Activated T-cell treated with anti-CD3 and anti-CD28 coated beads, Interleukin-2, amount 50 U/mL, for 72 hours (primary cell): ENCODE results near the gene CALN1. TPM values are rescaled to one million over a fixed set of nuclear protein-coding genes. Genes with fewer than 3 reads are reported as not detected.
"Not testable (repeated sequence)": the region's sequence is repeated elsewhere in the genome, so short reads cannot be mapped to it uniquely, and the experiment has no call there.

ENCODE experiments used
- ATAC-seq, 2 donors: fragments of 150-1000 bp; cut with Tn5 transposase; replicated peaks in 1 of 2; 2 replicates each; pipeline ENCODE4 v1.10.0; 2021; ENCODE audit warnings: moderate library complexity in 2 of 2, mild to moderate bottlenecking in 1 of 2
- DNase-seq, 2 donors: peaks; one replicate each; pipeline ENCODE4 v3.0.0; 2021 to 2022; ENCODE audit warnings: mixed read lengths in 1 of 2
- H3K27ac Mint-ChIP-seq: one replicate; pipeline ENCODE4 v1.8.0; 2022; ENCODE audit warnings: mild to moderate bottlenecking, moderate library complexity, mixed read lengths
- H3K27me3 Mint-ChIP-seq: one replicate; pipeline ENCODE4 v1.8.0; 2022; ENCODE audit warnings: low read depth, mixed read lengths
- H3K36me3 Mint-ChIP-seq, 2 donors: one replicate each; pipeline ENCODE4 v1.8.0; 2022; ENCODE audit warnings: mixed read lengths in 2 of 2, mild to moderate bottlenecking in 1 of 2; ENCODE audit not compliant: insufficient read depth in 2 of 2
- H3K4me1 Mint-ChIP-seq: one replicate; pipeline ENCODE4 v1.8.0; 2022; ENCODE audit warnings: low read depth, mixed read lengths
- H3K4me3 Mint-ChIP-seq, 2 donors: one replicate each; pipeline ENCODE4 v1.8.0; 2022; ENCODE audit warnings: mild to moderate bottlenecking in 2 of 2, mixed read lengths in 2 of 2, moderate library complexity in 2 of 2
- H3K9me3 Mint-ChIP-seq, 2 donors: one replicate each; pipeline ENCODE4 v1.8.0; 2022; ENCODE audit warnings: mixed read lengths in 2 of 2
- total RNA-seq, 2 donors: library from RNA; stranded (reverse); gene quantifications; one replicate each; pipeline ENCODE4 v1.2.3, GENCODE V29; 2022

CALN1 gene
- total RNA-seq, 2 donors from 2014 or later, result 0.86 TPM; not detected in 1

DNA sequence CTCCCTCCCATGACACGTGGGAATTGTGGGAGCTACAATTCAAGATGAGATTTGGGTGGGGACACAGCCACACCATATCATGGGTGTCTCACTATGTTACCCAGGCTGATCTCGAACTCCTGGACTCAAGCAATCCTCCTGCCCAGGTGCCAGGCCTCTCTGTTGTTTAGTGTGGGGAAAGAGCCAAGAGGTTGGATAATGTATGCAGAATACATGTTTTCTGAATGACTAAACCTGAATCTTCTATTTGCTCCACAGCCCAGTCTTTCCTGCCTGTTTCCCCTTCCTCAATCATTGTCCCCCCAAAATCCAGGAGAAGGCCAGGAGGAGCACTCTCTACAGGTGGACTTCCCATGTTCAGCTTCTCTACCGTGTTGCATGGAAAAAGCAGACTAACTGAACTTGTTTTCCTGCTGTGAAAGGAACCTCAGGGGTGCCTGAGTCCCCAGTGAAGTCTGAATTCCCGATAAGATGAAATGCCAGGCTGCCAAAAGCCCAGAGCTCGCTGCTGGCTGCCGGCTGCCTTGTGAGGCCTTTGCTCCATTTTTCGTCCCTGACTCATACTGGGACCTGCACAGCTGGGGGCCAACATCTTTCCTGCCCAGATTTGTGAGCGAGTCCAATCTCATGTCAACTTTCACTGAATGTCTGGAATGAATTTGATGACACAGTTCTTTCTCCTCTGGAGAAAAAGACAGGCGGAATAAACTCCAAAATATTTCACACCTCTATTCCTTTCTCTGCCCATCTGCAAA is 588.0 kb downstream of the CALN1 start:
- no peaks in the 10 kb centered on the region for H3K27me3 Mint-ChIP-seq
- DNase-seq (no peak), ATAC-seq (no peak)
- peaks cover 0 to 2% of the 10 kb centered on the region in 2 donors for H3K36me3 Mint-ChIP-seq
- H3K4me1 Mint-ChIP-seq, result no peaks in the 10 kb centered on the region
- no peak overlapping the region for H3K27ac Mint-ChIP-seq
- H3K4me3 Mint-ChIP-seq, result no peak overlapping the region
- peaks cover 7% of the 10 kb centered on the region in 2 donors for H3K9me3 Mint-ChIP-seq

DNA sequence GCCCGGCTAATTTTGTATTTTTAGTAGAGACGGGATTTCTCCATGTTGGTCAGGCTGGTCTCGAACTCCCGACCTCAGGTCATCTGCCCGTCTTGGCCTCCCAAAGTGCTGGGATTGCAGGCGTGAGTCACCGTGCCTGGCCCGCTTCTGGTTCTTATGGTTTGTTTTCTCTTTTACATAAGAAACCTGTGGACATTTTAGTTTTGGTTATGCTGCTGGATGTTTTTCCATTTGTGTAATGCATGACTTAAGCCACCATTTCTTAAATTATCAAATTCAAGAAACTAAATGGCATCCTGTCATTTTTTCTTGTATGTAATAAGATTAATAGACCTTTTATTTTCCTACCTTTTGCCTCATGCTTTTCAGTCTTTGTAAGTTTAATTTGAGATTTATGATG is 589.7 kb downstream of the CALN1 start:
- not testable (repeated sequence) for H3K27me3 Mint-ChIP-seq, DNase-seq, ATAC-seq, H3K4me1 Mint-ChIP-seq, H3K9me3 Mint-ChIP-seq, H3K4me3 Mint-ChIP-seq, H3K27ac Mint-ChIP-seq, H3K36me3 Mint-ChIP-seq

- Mint-ChIP-seq H3K27ac (no peak overlapping the region), H3K27me3 (no peaks in the 10 kb centered on the region), H3K4me1 (no peaks in the 10 kb centered on the region), H3K36me3 (no peaks in the 10 kb centered on the region), H3K4me3 (no peak overlapping the region), H3K9me3 (peaks cover 2% of the 10 kb centered on the region in 2 donors)
- ATAC-seq (no peak), DNase-seq (no peak)
Observed at GRCh38 chr7:71817916-71818315, 594.2 kb downstream of the CALN1 start.

DNA sequence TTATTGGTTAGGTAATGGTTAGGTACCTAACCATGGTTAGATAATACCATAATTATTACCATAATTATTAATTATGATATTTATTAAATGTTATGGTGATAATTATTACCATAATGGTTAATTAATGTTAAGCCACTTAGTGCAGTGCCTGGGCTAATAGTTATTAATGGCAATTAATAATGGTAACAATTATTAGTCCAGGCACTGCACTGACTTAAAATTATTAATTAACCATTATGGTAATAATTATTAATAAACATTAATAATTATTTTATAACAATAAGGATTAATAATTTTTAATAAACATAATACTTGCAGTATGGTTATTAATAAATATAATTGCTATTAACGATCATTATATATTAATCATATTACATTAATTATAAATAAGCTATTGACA is 604.0 kb downstream of the CALN1 start:
- ATAC-seq (no peak), DNase-seq (no peak)
- peaks cover 0 to 2% of the 10 kb centered on the region in 2 donors for H3K36me3 Mint-ChIP-seq
- H3K4me3 Mint-ChIP-seq, result no peak overlapping the region
- no peaks in the 10 kb centered on the region for H3K4me1 Mint-ChIP-seq
- no peaks in the 10 kb centered on the region for H3K27me3 Mint-ChIP-seq
- H3K9me3 Mint-ChIP-seq, result peaks cover 0 to 8% of the 10 kb centered on the region in 2 donors
- no peak overlapping the region for H3K27ac Mint-ChIP-seq

GRCh38 chr7:71804256-71804655 is 607.9 kb downstream of the CALN1 start:
- ATAC-seq, result no peak
- H3K9me3 Mint-ChIP-seq, result peaks cover 2 to 8% of the 10 kb centered on the region in 2 donors
- H3K4me1 Mint-ChIP-seq, result no peaks in the 10 kb centered on the region
- no peak overlapping the region for H3K4me3 Mint-ChIP-seq
- DNase-seq, result no peak
- no peak overlapping the region for H3K27ac Mint-ChIP-seq
- peaks cover 2% of the 10 kb centered on the region in 2 donors for H3K36me3 Mint-ChIP-seq
- no peaks in the 10 kb centered on the region for H3K27me3 Mint-ChIP-seq

DNA sequence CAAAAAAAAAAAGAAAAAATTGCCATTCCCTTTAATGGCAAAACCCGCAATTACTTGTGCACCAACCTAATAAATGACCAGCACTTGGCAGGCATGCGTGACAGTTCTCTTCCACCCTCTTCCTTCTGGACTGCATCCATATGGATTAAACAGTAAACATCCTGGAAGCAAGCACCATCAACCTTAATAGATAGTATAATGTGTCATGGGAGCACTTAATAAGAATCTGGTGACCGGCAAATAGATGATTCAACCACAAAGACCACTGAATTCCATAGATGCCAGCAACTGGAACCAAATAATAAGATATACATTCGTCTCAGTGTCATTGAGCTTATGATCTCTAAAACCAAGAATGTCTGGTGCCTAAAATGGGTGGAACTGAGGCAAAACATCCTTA is 610.2 kb downstream of the CALN1 start:
- Mint-ChIP-seq H3K4me1 (no peaks in the 10 kb centered on the region), H3K9me3 (peaks cover 4 to 11% of the 10 kb centered on the region in 2 donors), H3K27ac (no peak overlapping the region), H3K27me3 (no peaks in the 10 kb centered on the region), H3K36me3 (peaks cover 2% of the 10 kb centered on the region in 2 donors), H3K4me3 (no peak overlapping the region)
- no peak for DNase-seq
- no peak for ATAC-seq

DNA sequence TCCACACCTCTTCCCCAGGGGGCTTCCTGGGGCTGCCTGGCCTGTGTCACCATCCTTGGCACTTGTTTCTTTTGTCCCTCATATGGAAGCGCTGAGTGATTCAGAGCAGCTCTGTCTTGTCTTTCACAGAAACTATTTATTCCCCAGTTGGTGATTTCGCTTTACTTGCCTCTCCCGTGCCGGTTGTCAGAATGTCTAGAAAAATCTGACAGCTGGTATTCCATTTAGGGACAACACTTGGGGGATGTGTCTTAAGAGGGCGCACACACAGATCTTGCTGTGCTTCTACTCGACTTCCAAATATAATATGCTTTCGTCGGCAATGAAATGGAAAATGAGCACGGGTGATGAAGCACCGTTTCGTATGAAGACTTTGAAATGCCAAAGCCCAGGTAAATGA is 611.8 kb downstream of the CALN1 start:
- peaks cover 4 to 5% of the 10 kb centered on the region in 2 donors for H3K9me3 Mint-ChIP-seq
- no peaks in the 10 kb centered on the region for H3K4me1 Mint-ChIP-seq
- no peak overlapping the region for H3K27ac Mint-ChIP-seq
- no peaks in the 10 kb centered on the region for H3K27me3 Mint-ChIP-seq
- DNase-seq, result no peak
- no peak overlapping the region for H3K4me3 Mint-ChIP-seq
- peaks cover 0 to 2% of the 10 kb centered on the region in 2 donors for H3K36me3 Mint-ChIP-seq
- no peak for ATAC-seq

DNA sequence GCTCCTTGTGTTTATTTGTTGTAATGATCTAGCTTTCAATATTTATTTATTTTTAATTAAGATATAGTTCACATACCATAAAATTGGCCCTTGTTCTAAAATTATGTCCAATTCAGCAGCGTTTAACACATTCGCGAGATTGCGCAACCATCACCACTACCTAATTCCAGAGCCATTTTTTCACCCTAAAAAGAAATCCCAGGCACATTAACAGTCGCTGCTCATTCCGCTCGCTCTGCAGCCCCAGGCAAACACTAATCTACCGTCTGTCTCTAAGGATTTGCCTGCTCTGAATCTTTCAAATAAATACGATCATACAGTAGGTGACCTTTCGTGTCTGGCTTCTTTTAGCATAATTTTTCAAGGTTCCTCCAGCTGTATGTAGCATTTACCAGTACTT is 616.7 kb downstream of the CALN1 start:
- Mint-ChIP-seq H3K36me3 (peaks cover 0 to 1% of the 10 kb centered on the region in 2 donors), H3K27me3 (no peaks in the 10 kb centered on the region), H3K4me1 (no peaks in the 10 kb centered on the region), H3K9me3 (peaks cover 9 to 11% of the 10 kb centered on the region in 2 donors), H3K27ac (no peak overlapping the region), H3K4me3 (no peak overlapping the region)
- no peak for ATAC-seq
- DNase-seq, result no peak

GRCh38 chr7:71793251-71793650 is 618.9 kb downstream of the CALN1 start:
- H3K9me3 Mint-ChIP-seq, result peaks cover 11 to 13% of the 10 kb centered on the region in 2 donors
- peaks cover 0 to 1% of the 10 kb centered on the region in 2 donors for H3K36me3 Mint-ChIP-seq
- DNase-seq (no peak), ATAC-seq (no peak)
- no peak overlapping the region for H3K27ac Mint-ChIP-seq
- H3K4me3 Mint-ChIP-seq, result no peak overlapping the region
- H3K4me1 Mint-ChIP-seq, result no peaks in the 10 kb centered on the region
- H3K27me3 Mint-ChIP-seq, result no peaks in the 10 kb centered on the region

DNA sequence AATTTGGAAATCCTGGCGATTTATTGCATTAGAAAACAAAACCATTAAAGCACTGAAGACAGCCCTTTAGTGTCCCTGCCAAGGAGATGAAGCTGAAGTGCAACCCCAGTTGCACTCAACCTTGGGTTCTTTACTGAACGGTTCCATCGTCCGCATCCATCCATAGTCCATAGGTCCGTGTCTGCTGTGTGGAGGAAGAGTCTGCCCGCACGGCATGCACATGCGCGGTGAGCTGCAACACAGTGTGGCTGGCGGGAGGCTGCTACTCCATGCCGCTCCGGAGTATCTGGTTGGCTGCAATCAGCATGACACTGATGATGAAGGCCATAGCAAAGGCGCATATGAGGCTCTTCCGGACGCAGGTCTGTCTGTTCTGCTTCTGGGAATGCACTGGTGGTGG is 624.6 kb downstream of the CALN1 start:
- no peak overlapping the region for H3K27ac Mint-ChIP-seq
- peaks cover 2 to 4% of the 10 kb centered on the region in 2 donors for H3K36me3 Mint-ChIP-seq
- peaks cover 11 to 18% of the 10 kb centered on the region in 2 donors for H3K9me3 Mint-ChIP-seq
- no peaks in the 10 kb centered on the region for H3K27me3 Mint-ChIP-seq
- no peak for DNase-seq
- H3K4me3 Mint-ChIP-seq, result no peak overlapping the region
- no peak for ATAC-seq
- no peaks in the 10 kb centered on the region for H3K4me1 Mint-ChIP-seq

DNA sequence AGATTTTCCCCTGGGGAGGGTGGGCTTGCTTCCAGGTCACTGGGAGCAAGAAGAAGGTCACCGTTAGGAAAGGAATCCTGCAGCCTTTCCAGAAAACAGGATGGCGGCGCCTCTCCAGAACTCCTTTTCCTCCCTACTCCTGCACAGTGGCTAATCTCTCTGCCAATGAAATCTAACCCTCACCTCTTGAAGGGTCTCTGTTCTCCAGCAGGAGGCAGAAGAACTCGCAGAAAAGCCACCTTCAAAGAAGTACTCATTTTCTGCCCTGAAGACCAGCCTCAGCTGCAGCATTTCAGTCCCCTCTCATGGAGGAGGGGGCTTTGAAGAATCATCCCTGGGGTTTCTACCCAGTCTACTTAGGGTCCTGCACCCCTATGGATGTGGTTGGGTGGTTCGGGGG is 626.9 kb downstream of the CALN1 start:
- Mint-ChIP-seq H3K27me3 (no peaks in the 10 kb centered on the region), H3K36me3 (peaks cover 2 to 3% of the 10 kb centered on the region in 2 donors), H3K4me3 (no peak overlapping the region), H3K4me1 (no peaks in the 10 kb centered on the region), H3K27ac (no peak overlapping the region), H3K9me3 (peaks cover 6 to 16% of the 10 kb centered on the region in 2 donors)
- no peak for ATAC-seq
- DNase-seq, result no peak

- Mint-ChIP-seq H3K36me3 (peaks cover 2 to 3% of the 10 kb centered on the region in 2 donors), H3K4me3 (no peak overlapping the region), H3K27me3 (no peaks in the 10 kb centered on the region), H3K9me3 (peaks cover 6 to 12% of the 10 kb centered on the region in 2 donors), H3K4me1 (no peaks in the 10 kb centered on the region), H3K27ac (no peak overlapping the region)
- no peak for ATAC-seq
- no peak for DNase-seq
Observed at GRCh38 chr7:71784781-71785180, 627.4 kb downstream of the CALN1 start.

DNA sequence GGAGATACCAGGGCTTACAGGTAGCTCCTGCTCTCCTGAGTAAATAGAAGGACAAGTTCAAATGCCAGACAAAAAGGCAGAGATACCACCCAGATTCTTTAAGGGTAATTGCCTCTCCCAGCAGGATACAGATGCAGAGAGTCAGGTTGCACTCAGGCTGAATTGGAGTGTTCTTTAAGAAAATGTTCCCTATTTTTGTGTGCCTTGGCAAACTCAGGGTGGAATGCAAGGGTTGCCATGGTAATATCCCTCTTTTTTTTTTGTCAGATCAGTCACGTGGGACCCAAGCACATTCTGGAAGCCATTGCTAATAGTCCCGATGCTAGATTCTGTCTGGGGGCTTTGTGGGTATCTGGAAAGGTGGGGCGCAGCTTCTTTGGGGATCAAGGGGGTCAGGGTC is 628.0 kb downstream of the CALN1 start:
- Mint-ChIP-seq H3K4me1 (no peaks in the 10 kb centered on the region), H3K27me3 (no peaks in the 10 kb centered on the region), H3K4me3 (no peak overlapping the region), H3K9me3 (peaks cover 6 to 12% of the 10 kb centered on the region in 2 donors), H3K36me3 (peaks cover 2 to 3% of the 10 kb centered on the region in 2 donors), H3K27ac (no peak overlapping the region)
- no peak for ATAC-seq
- no peak for DNase-seq

DNA sequence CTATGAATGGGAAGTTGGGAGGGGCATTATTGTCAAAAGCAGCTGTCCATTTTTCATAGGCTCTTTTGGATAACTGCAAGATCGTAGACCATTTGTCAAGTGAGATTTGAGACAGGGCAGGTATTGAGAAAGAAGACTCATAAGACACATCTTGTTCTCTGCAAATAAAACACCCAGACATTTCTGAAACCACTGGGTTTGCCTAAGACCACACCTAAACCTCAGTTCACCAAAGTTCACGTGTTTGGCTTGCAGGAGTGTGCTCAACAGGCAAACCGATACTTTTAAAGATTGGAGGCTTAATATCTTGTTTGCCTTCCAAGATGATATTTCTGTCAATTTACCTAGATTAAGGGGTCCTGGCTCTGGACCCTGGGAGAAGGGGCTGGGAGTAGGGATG is 628.4 kb downstream of the CALN1 start:
- DNase-seq, result no peak

More for the DNA sequence above, 628.4 kb downstream of the CALN1 start:
- Mint-ChIP-seq H3K27me3 (no peaks in the 10 kb centered on the region), H3K4me3 (no peak overlapping the region), H3K9me3 (peaks cover 6 to 12% of the 10 kb centered on the region in 2 donors), H3K27ac (no peak overlapping the region), H3K36me3 (peaks cover 2 to 3% of the 10 kb centered on the region in 2 donors), H3K4me1 (no peaks in the 10 kb centered on the region)
- no peak for ATAC-seq
